ENCODE results near the gene AHCYL2.

GRCh38 chr7:129437190-129437589 lies 212.4 kb downstream of the AHCYL2 start:
- TF ChIP-seq CTCF (IDR thresholded peaks at IDR 0.05) (no peak), POLR2AphosphoS5 (IDR thresholded peaks at IDR 0.05; ENCODE audit: low read depth, low read length) (no peak)
